Prostate gland (tissue), 2 donors: Measurements from ENCODE around the gene ADAM22. TPM values are rescaled to one million over a fixed set of nuclear protein-coding genes. Genes with fewer than 3 reads are reported as not detected.

Source experiments
- DNase-seq: peaks from one replicate; pipeline ENCODE4 v3.0.0-alpha.2; 2019; ENCODE audit warnings: low spot score
- H3K27ac ChIP-seq, 2 donors: fragments of 200-600 bp; sonication (generic); 2 replicates each; pipeline ENCODE4 v1.5.1; 2017 to 2019
- H3K27me3 ChIP-seq: fragments of 200-600 bp; sonication (generic); replicated peaks from 2 replicates; pipeline ENCODE4 v1.5.1; 2019; ENCODE audit not compliant: insufficient read depth
- H3K36me3 ChIP-seq, 2 donors: fragments of 200-600 bp; sonication (generic); 1 replicate in 1 of 2; 2 replicates in 1 of 2; pipeline versions ENCODE4 v1.5.1 to v1.8.1; 2017 to 2019
- H3K4me1 ChIP-seq: fragments of 200-600 bp; sonication (generic); replicated peaks from 2 replicates; pipeline ENCODE4 v1.5.1; 2019
- H3K4me3 ChIP-seq, 2 donors: fragments of 200-600 bp; sonication (generic); 2 replicates each; pipeline ENCODE4 v1.5.1; 2017 to 2019
- H3K9me3 ChIP-seq: fragments of 200-600 bp; sonication (generic); 2 replicates; pipeline ENCODE4 v1.5.1; 2017
- CTCF ChIP-seq, 4 experiments: fragments of 200-600 bp in 2 of 4; fragments of 450-650 bp in 2 of 4; sonication (generic) in 2 of 4; IDR thresholded peaks; 1 replicate in 3 of 4; 2 replicates in 1 of 4; pipeline ENCODE4 v1.5.1; 2016 to 2019; ENCODE audit warnings: antibody characterized with exemption in 4 of 4, mild to moderate bottlenecking in 2 of 4, moderate library complexity in 2 of 4
- POLR2A ChIP-seq: fragments of 450-650 bp; IDR thresholded peaks from one replicate; pipeline ENCODE4 v1.6.1; 2016; ENCODE audit warnings: antibody characterized with exemption, mild to moderate bottlenecking
- POLR2AphosphoS5 ChIP-seq: sonication (generic); formaldehyde crosslinking; IDR thresholded peaks from one replicate; pipeline ENCODE4 v1.6.1; 2017; ENCODE audit warnings: antibody characterized with exemption
- WGBS: methylation state at CpG from one replicate; pipeline ENCODE4 v1.1.5; 2018; 5-methylcytosine and 5-hydroxymethylcytosine counted together
- intact Hi-C: fragments of 100-400 bp; cut with DNase I; formaldehyde crosslinking; loops from one replicate; pipeline ENCODE4 v1.14.2; 2022
- total RNA-seq, 2 donors: library from RNA; depleted of rRNA; stranded (reverse); fragments of >200 nt; gene quantifications; one replicate each; pipeline ENCODE4 v1.1.0, GENCODE V29; 2016

The ADAM22 gene
- total RNA-seq, 2 donors from 2014 or later, result 8.4 to 8.5 TPM

GRCh38 chr7:88002617-88003016 is 68.6 kb downstream of the ADAM22 start:
- no peak overlapping the region for H3K27ac ChIP-seq
- TF ChIP-seq POLR2AphosphoS5 (no peak), CTCF (IDR thresholded peaks at IDR 0.05) (no peak), POLR2A (no peak)
- no peak for DNase-seq
- intact Hi-C loops, result no loop called here
- no peaks in the 10 kb centered on the region for H3K4me1 ChIP-seq
- H3K4me3 ChIP-seq, result no peak overlapping the region
- no peaks in the 10 kb centered on the region for H3K9me3 ChIP-seq
- H3K27me3 ChIP-seq, result no peaks in the 10 kb centered on the region
- H3K36me3 ChIP-seq, result no peaks in the 10 kb centered on the region

- TF ChIP-seq POLR2AphosphoS5 (no peak), CTCF (IDR thresholded peaks at IDR 0.05) (no peak), POLR2A (no peak)
Measured at GRCh38 chr7:88003581-88003980, 69.5 kb downstream of the ADAM22 start.

GRCh38 chr7:88005191-88005590 is 71.1 kb downstream of the ADAM22 start:
- no peaks in the 10 kb centered on the region for H3K27me3 ChIP-seq
- DNase-seq, result no peak
- no peak overlapping the region for H3K4me3 ChIP-seq
- H3K36me3 ChIP-seq, result no peaks in the 10 kb centered on the region
- no peak for TF ChIP-seq POLR2A
- no peak for TF ChIP-seq CTCF (IDR thresholded peaks at IDR 0.05)
- no peak for TF ChIP-seq POLR2AphosphoS5
- intact Hi-C loops, result no loop called here
- no peaks in the 10 kb centered on the region for H3K4me1 ChIP-seq
- H3K27ac ChIP-seq, result no peak overlapping the region
- no peaks in the 10 kb centered on the region for H3K9me3 ChIP-seq

More at GRCh38 chr7:88003581-88003980, 69.5 kb downstream of the ADAM22 start:
- Histone ChIP-seq H3K27ac (no peak overlapping the region), H3K36me3 (no peaks in the 10 kb centered on the region), H3K27me3 (no peaks in the 10 kb centered on the region), H3K4me3 (no peak overlapping the region), H3K4me1 (no peaks in the 10 kb centered on the region), H3K9me3 (no peaks in the 10 kb centered on the region)
- intact Hi-C loops, result no loop called here
- 83% methylated on average over 3 of the region's 3 CpGs for WGBS
- DNase-seq, result no peak

GRCh38 chr7:88009651-88010050 is 75.6 kb downstream of the ADAM22 start:
- H3K36me3 ChIP-seq, result no peaks in the 10 kb centered on the region
- no peaks in the 10 kb centered on the region for H3K9me3 ChIP-seq
- no peaks in the 10 kb centered on the region for H3K4me1 ChIP-seq
- H3K27ac ChIP-seq, result no peak overlapping the region
- intact Hi-C loops, result no loop called here
- DNase-seq, result no peak
- no peak for TF ChIP-seq POLR2AphosphoS5
- no peak for TF ChIP-seq POLR2A
- no peak for TF ChIP-seq CTCF (IDR thresholded peaks at IDR 0.05)
- 84% methylated on average over 3 of the region's 3 CpGs for WGBS
- no peaks in the 10 kb centered on the region for H3K27me3 ChIP-seq
- no peak overlapping the region for H3K4me3 ChIP-seq

- H3K27ac ChIP-seq, result no peak overlapping the region
Measured at GRCh38 chr7:88012086-88012485, 78.0 kb downstream of the ADAM22 start.

More at GRCh38 chr7:88012086-88012485, 78.0 kb downstream of the ADAM22 start:
- DNase-seq, result no peak
- no peaks in the 10 kb centered on the region for H3K36me3 ChIP-seq
- H3K27me3 ChIP-seq, result no peaks in the 10 kb centered on the region
- TF ChIP-seq POLR2AphosphoS5 (no peak), CTCF (IDR thresholded peaks at IDR 0.05) (no peak), POLR2A (no peak)
- intact Hi-C loops, result no loop called here
- no peaks in the 10 kb centered on the region for H3K9me3 ChIP-seq
- H3K4me1 ChIP-seq, result no peaks in the 10 kb centered on the region
- no peak overlapping the region for H3K4me3 ChIP-seq
